Glutamatergic neuron (in vitro differentiated cells): Measurements from ENCODE around the gene EXOG. TPM values are rescaled to one million over a fixed set of nuclear protein-coding genes. Genes with fewer than 3 reads are reported as not detected.

Experiments
- DNase-seq: peaks from one replicate; pipeline ENCODE4 v3.0.0; 2022
- H3K27ac Mint-ChIP-seq: one replicate; pipeline ENCODE4 v1.8.0; 2020; ENCODE audit warnings: mild to moderate bottlenecking, mixed read lengths, inconsistent platforms; ENCODE audit not compliant: unreplicated experiment
- H3K27me3 Mint-ChIP-seq: one replicate; pipeline ENCODE4 v1.8.0; 2020; ENCODE audit warnings: mild to moderate bottlenecking, moderate library complexity, mixed read lengths, inconsistent platforms; ENCODE audit not compliant: unreplicated experiment
- H3K36me3 Mint-ChIP-seq: one replicate; pipeline ENCODE4 v1.8.0; 2020; ENCODE audit warnings: mild to moderate bottlenecking, mixed read lengths, inconsistent platforms; ENCODE audit not compliant: unreplicated experiment
- H3K4me1 Mint-ChIP-seq: one replicate; pipeline ENCODE4 v1.8.0; 2020; ENCODE audit warnings: mild to moderate bottlenecking, low read depth, mixed read lengths, inconsistent platforms; ENCODE audit not compliant: unreplicated experiment
- H3K4me3 Mint-ChIP-seq: one replicate; pipeline ENCODE4 v1.8.0; 2020; ENCODE audit warnings: mild to moderate bottlenecking, mixed read lengths, inconsistent platforms; ENCODE audit not compliant: unreplicated experiment
- H3K9me3 Mint-ChIP-seq: one replicate; pipeline ENCODE4 v1.8.0; 2020; ENCODE audit warnings: mild to moderate bottlenecking, moderate library complexity, mixed read lengths, inconsistent platforms; ENCODE audit not compliant: unreplicated experiment
- CTCF ChIP-seq: fragments of 200-600 bp; sonication (generic); IDR thresholded peaks from one replicate; pipeline ENCODE4 v1.5.0; 2021; ENCODE audit not compliant: partially characterized antibody, unreplicated experiment
- total RNA-seq: library from RNA; stranded (reverse); fragmentation: NEBNext Ultra II Directional; extraction: Animal tissue kit (Norgen Biotek cat#: 25700); gene quantifications from one replicate; pipeline ENCODE4 v1.2.1, GENCODE V29; 2021; ENCODE audit not compliant: unreplicated experiment

Gene EXOG
- total RNA-seq, 1 donor from 2014 or later = 20.9 TPM

- no peak for DNase-seq
- Mint-ChIP-seq H3K4me3 (no peak overlapping the region), H3K4me1 (no peaks in the 10 kb centered on the region), H3K9me3 (no peaks in the 10 kb centered on the region), H3K27ac (no peak overlapping the region), H3K36me3 (no peaks in the 10 kb centered on the region), H3K27me3 (no peaks in the 10 kb centered on the region)
- TF ChIP-seq CTCF = no peak
Observed at GRCh38 chr3:38507120-38507519, 11.0 kb downstream of the EXOG start.

- Mint-ChIP-seq H3K36me3 (no peaks in the 10 kb centered on the region), H3K27ac (no peak overlapping the region), H3K4me3 (no peak overlapping the region), H3K4me1 (no peaks in the 10 kb centered on the region), H3K27me3 (no peaks in the 10 kb centered on the region), H3K9me3 (no peaks in the 10 kb centered on the region)
- TF ChIP-seq CTCF = no peak
- DNase-seq = no peak
Observed at GRCh38 chr3:38509732-38510131, 13.6 kb downstream of the EXOG start.

- H3K27ac Mint-ChIP-seq = no peak overlapping the region
- TF ChIP-seq CTCF = no peak
- H3K36me3 Mint-ChIP-seq = no peaks in the 10 kb centered on the region
- no peaks in the 10 kb centered on the region for H3K4me1 Mint-ChIP-seq
- H3K4me3 Mint-ChIP-seq = no peak overlapping the region
- H3K9me3 Mint-ChIP-seq = no peaks in the 10 kb centered on the region
- no peak for DNase-seq
- no peaks in the 10 kb centered on the region for H3K27me3 Mint-ChIP-seq
Observed at GRCh38 chr3:38510631-38511030, 14.5 kb downstream of the EXOG start.

- no peak for TF ChIP-seq CTCF
- no peaks in the 10 kb centered on the region for H3K36me3 Mint-ChIP-seq
- no peak overlapping the region for H3K4me3 Mint-ChIP-seq
- no peaks in the 10 kb centered on the region for H3K4me1 Mint-ChIP-seq
- H3K27me3 Mint-ChIP-seq = no peaks in the 10 kb centered on the region
- no peak for DNase-seq
- H3K9me3 Mint-ChIP-seq = no peaks in the 10 kb centered on the region
- no peak overlapping the region for H3K27ac Mint-ChIP-seq
Observed at GRCh38 chr3:38511546-38511945, 15.4 kb downstream of the EXOG start.

- H3K27ac Mint-ChIP-seq = no peak overlapping the region
- TF ChIP-seq CTCF = no peak
- H3K27me3 Mint-ChIP-seq = no peaks in the 10 kb centered on the region
- no peaks in the 10 kb centered on the region for H3K9me3 Mint-ChIP-seq
- H3K36me3 Mint-ChIP-seq = no peaks in the 10 kb centered on the region
- no peak overlapping the region for H3K4me3 Mint-ChIP-seq
- H3K4me1 Mint-ChIP-seq = no peaks in the 10 kb centered on the region
- no peak for DNase-seq
Observed at GRCh38 chr3:38515367-38515766, 19.2 kb downstream of the EXOG start.
